ENCODE measurements around the gene DPF1. TPM values are rescaled to one million over a fixed set of nuclear protein-coding genes. Genes with fewer than 3 reads are reported as not detected.
A peak's percentile ranks its signal among the peaks of the same experiment; 100 is the strongest.

Gene DPF1
- total RNA-seq, 1 donor from 2014 or later, result 31.7 TPM

GRCh38 chr19:38266981-38267597, 43.1 kb upstream of the DPF1 start:
- H3K27ac Mint-ChIP-seq (ENCODE audit: unreplicated experiment), result peak overlapping the region; percentile 2
- TF ChIP-seq, protein P1, sequence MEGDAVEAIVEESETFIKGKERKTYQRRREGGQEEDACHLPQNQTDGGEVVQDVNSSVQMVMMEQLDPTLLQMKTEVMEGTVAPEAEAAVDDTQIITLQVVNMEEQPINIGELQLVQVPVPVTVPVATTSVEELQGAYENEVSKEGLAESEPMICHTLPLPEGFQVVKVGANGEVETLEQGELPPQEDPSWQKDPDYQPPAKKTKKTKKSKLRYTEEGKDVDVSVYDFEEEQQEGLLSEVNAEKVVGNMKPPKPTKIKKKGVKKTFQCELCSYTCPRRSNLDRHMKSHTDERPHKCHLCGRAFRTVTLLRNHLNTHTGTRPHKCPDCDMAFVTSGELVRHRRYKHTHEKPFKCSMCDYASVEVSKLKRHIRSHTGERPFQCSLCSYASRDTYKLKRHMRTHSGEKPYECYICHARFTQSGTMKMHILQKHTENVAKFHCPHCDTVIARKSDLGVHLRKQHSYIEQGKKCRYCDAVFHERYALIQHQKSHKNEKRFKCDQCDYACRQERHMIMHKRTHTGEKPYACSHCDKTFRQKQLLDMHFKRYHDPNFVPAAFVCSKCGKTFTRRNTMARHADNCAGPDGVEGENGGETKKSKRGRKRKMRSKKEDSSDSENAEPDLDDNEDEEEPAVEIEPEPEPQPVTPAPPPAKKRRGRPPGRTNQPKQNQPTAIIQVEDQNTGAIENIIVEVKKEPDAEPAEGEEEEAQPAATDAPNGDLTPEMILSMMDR (conservative IDR thresholded peaks at IDR 0.05), result no peak
- peak overlapping the region; percentile 54 for H3K4me3 Mint-ChIP-seq
- H3K9me3 Mint-ChIP-seq, result no peaks in the 10 kb centered on the region
- H3K27me3 Mint-ChIP-seq (ENCODE audit: low read depth), result peaks cover 28% of the 10 kb centered on the region
- DNase-seq (ENCODE audit: low read depth, low spot score), result no peak
- peaks cover 47% of the 10 kb centered on the region for H3K4me1 Mint-ChIP-seq
- no peaks in the 10 kb centered on the region for H3K36me3 Mint-ChIP-seq (ENCODE audit: low read depth)

DNA sequence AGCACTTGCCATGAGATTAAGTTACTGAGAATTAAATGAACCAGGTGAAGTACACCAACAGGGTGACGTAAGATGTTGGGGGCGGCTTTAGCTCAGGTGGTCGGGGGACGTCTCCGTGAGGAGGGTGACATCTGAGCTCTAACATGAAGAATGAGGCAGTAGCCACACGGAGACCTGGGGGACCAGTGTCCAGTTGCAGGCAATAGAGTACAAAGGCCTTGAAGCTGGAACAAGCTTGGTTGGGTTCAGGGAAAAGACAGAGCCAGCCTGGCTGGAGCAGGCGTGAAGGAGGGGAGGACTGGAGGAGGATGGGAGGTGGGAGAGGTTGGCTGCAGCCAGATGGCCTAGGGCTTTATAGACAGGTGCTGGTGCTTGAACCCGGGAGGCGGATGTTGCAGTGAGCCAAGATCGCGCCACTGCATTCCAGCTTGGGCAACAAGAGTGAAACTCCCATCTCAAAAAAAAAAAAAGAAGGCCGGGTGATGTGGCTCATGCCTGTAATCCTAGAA, 42.0 kb upstream of the DPF1 start:
- DNase-seq (ENCODE audit: low read depth, low spot score), result no peak
- Mint-ChIP-seq H3K9me3 (no peaks in the 10 kb centered on the region), H3K4me3 (peak overlapping the region; percentile 76), H3K27me3 (ENCODE audit: low read depth) (peaks cover 28% of the 10 kb centered on the region), H3K36me3 (ENCODE audit: low read depth) (no peaks in the 10 kb centered on the region), H3K27ac (ENCODE audit: unreplicated experiment) (no peak overlapping the region), H3K4me1 (peaks cover 47% of the 10 kb centered on the region)
- TF ChIP-seq, protein P1 (conservative IDR thresholded peaks at IDR 0.05), result no peak

- Mint-ChIP-seq H3K9me3 (no peaks in the 10 kb centered on the region), H3K4me3 (peak overlapping the region; percentile 76), H3K36me3 (ENCODE audit: low read depth) (no peaks in the 10 kb centered on the region), H3K27me3 (ENCODE audit: low read depth) (peaks cover 28% of the 10 kb centered on the region), H3K4me1 (peaks cover 42% of the 10 kb centered on the region), H3K27ac (ENCODE audit: unreplicated experiment) (no peak overlapping the region)
- TF ChIP-seq, protein P1 (conservative IDR thresholded peaks at IDR 0.05), result peak; percentile 3
- no peak for DNase-seq (ENCODE audit: low read depth, low spot score)
These were observed 41.3 kb upstream of the DPF1 start for GRCh38 chr19:38265213-38265861.

GRCh38 chr19:38264486-38265212, 40.6 kb upstream of the DPF1 start, which contains the start of gene SPINT2:
SPINT2 (plus strand) TSS chr19:38264573; CDS start chr19:38264893, 320 bp downstream.
- H3K4me1 Mint-ChIP-seq, result peaks cover 37% of the 10 kb centered on the region
- H3K9me3 Mint-ChIP-seq, result no peaks in the 10 kb centered on the region
- no peak within 1 kb of the TSS for H3K27ac Mint-ChIP-seq (ENCODE audit: unreplicated experiment)

More at GRCh38 chr19:38264486-38265212, 40.6 kb upstream of the DPF1 start, which contains the start of gene SPINT2:
- DNase-seq (ENCODE audit: low read depth, low spot score), result peak; percentile 47
- peak within 1 kb of the TSS; percentile 76 for H3K4me3 Mint-ChIP-seq
- H3K36me3 Mint-ChIP-seq (ENCODE audit: low read depth), result no peaks in the 10 kb centered on the region
- H3K27me3 Mint-ChIP-seq (ENCODE audit: low read depth), result peaks cover 28% of the 10 kb centered on the region
- TF ChIP-seq, protein P1 (conservative IDR thresholded peaks at IDR 0.05), result peak; percentile 18
